Activated T-helper 1 cell treated with Interleukin-2 at 50 U/mL for 16 hours (primary cell): Measurements from ENCODE around the gene MR1.
"Not testable (repeated sequence)": the region's sequence is repeated elsewhere in the genome, so short reads cannot be mapped to it uniquely, and the experiment has no call there.

ENCODE experiments used
- DNase-seq: peaks from one replicate; pipeline ENCODE4 v3.0.0-alpha.2; 2020; ENCODE audit warnings: low read depth

Gene MR1

GRCh38 chr1:181032535-181032934 is 1.2 kb upstream of the MR1 start:
- DNase-seq, result no peak

GRCh38 chr1:181033128-181033798 is 520 bp upstream of the MR1 start:
- DNase-seq, result no peak

GRCh38 chr1:181035210-181035609 is 1.4 kb downstream of the MR1 start:
- not testable (repeated sequence) for DNase-seq

GRCh38 chr1:181036107-181036836 is 2.5 kb downstream of the MR1 start:
- DNase-seq, result no peak

GRCh38 chr1:181037386-181037785 is 3.6 kb downstream of the MR1 start:
- no peak for DNase-seq

GRCh38 chr1:181038399-181038873 is 4.7 kb downstream of the MR1 start:
- DNase-seq, result no peak

GRCh38 chr1:181040284-181040865 is 6.6 kb downstream of the MR1 start:
- no peak for DNase-seq

GRCh38 chr1:181043025-181043888 is 9.5 kb downstream of the MR1 start:
- no peak for DNase-seq

- no peak for DNase-seq
Observed at GRCh38 chr1:181044449-181044966, 10.7 kb downstream of the MR1 start.

- DNase-seq, result not testable (repeated sequence)
Observed at GRCh38 chr1:181045946-181046345, 12.2 kb downstream of the MR1 start.

- DNase-seq, result no peak
Observed at GRCh38 chr1:181049378-181049777, 15.6 kb downstream of the MR1 start.

- DNase-seq, result no peak
Observed at GRCh38 chr1:181050922-181051321, 17.1 kb downstream of the MR1 start.

- DNase-seq, result no peak
Observed at GRCh38 chr1:181056560-181056959, 22.8 kb downstream of the MR1 start.

- no peak for DNase-seq
Observed at GRCh38 chr1:181057079-181057478, 23.3 kb downstream of the MR1 start.

- DNase-seq, result no peak
Observed at GRCh38 chr1:181059435-181059834, 25.7 kb downstream of the MR1 start.

GRCh38 chr1:181060066-181060465 is 26.3 kb downstream of the MR1 start:
- DNase-seq, result no peak

GRCh38 chr1:181060947-181061346 is 27.2 kb downstream of the MR1 start:
- not testable (repeated sequence) for DNase-seq

- no peak for DNase-seq
Observed at GRCh38 chr1:181061487-181061886, 27.7 kb downstream of the MR1 start.

GRCh38 chr1:181061891-181062835 is 28.4 kb downstream of the MR1 start:
- DNase-seq, result no peak

- no peak for DNase-seq
Observed at GRCh38 chr1:181062836-181063428, 29.1 kb downstream of the MR1 start.
